Endometrial microvascular endothelial cells (primary cell): ENCODE results near the gene PPM1H. TPM values are rescaled to one million over a fixed set of nuclear protein-coding genes. Genes with fewer than 3 reads are reported as not detected.

ENCODE experiments used
- in situ Hi-C: cut with HindIII; loops from 2 replicates; pipeline ENCODE4 v1.10.0; 2017; ENCODE audit warnings: low sequenced_read_pairs, low pct_unique_long_range_greater_than_20kb; ENCODE audit errors: inconsistent ontology term
- total RNA-seq: library from RNA; depleted of rRNA; stranded (reverse); fragments of >200 nt; gene quantifications from one replicate; pipeline ENCODE4 v1.2.3, GENCODE V29; 2015; ENCODE audit errors: inconsistent ontology term

PPM1H gene
- total RNA-seq, 1 donor from 2014 or later, result 2.0 TPM

GRCh38 chr12:62656591-62657362, 278.2 kb downstream of the PPM1H start:
- in situ Hi-C loops, result no loop called here

- in situ Hi-C loops, result no loop called here
These were observed 279.2 kb downstream of the PPM1H start for GRCh38 chr12:62655666-62656151.

- in situ Hi-C loops, result no loop called here
These were observed 280.4 kb downstream of the PPM1H start for GRCh38 chr12:62654326-62655241.

- in situ Hi-C loops, result no loop called here
These were observed 281.2 kb downstream of the PPM1H start for GRCh38 chr12:62653740-62654139.

GRCh38 chr12:62653304-62653703, 281.6 kb downstream of the PPM1H start:
- in situ Hi-C loops, result no loop called here

- in situ Hi-C loops, result no loop called here
These were observed 283.8 kb downstream of the PPM1H start for GRCh38 chr12:62651138-62651537.

- in situ Hi-C loops, result no loop called here
These were observed 285.4 kb downstream of the PPM1H start for GRCh38 chr12:62649412-62650138.

- in situ Hi-C loops, result no loop called here
These were observed 287.4 kb downstream of the PPM1H start for GRCh38 chr12:62647586-62647985.

- in situ Hi-C loops, result no loop called here
These were observed 288.4 kb downstream of the PPM1H start for GRCh38 chr12:62646566-62646965.

GRCh38 chr12:62643486-62643885, 291.5 kb downstream of the PPM1H start:
- in situ Hi-C loops, result no loop called here

- in situ Hi-C loops, result no loop called here
These were observed 292.5 kb downstream of the PPM1H start for GRCh38 chr12:62642486-62642885.

GRCh38 chr12:62640910-62641448, 294.0 kb downstream of the PPM1H start:
- in situ Hi-C loops, result no loop called here

GRCh38 chr12:62637679-62638078, 297.3 kb downstream of the PPM1H start:
- in situ Hi-C loops, result no loop called here

GRCh38 chr12:62635649-62636048, 299.3 kb downstream of the PPM1H start:
- in situ Hi-C loops, result no loop called here

- in situ Hi-C loops, result no loop called here
These were observed 302.5 kb downstream of the PPM1H start for GRCh38 chr12:62632411-62632918.

- in situ Hi-C loops, result no loop called here
These were observed 303.2 kb downstream of the PPM1H start for GRCh38 chr12:62631471-62632410.

GRCh38 chr12:62629971-62630739, 304.8 kb downstream of the PPM1H start:
- in situ Hi-C loops, result no loop called here
